Measurements from ENCODE around the gene PANK2.

PANK2 gene

GRCh38 chr20:3865152-3865886 is 23.9 kb upstream of the PANK2 start:
- no peak for TF ChIP-seq GATA2 (IDR thresholded peaks at IDR 0.05; ENCODE audit: low read depth, low read length)
- no peak for TF ChIP-seq GATA3 (IDR thresholded peaks at IDR 0.05; ENCODE audit: low read depth, low read length)

- no peak for TF ChIP-seq GATA2 (IDR thresholded peaks at IDR 0.05; ENCODE audit: low read depth, low read length)
- TF ChIP-seq GATA3 (IDR thresholded peaks at IDR 0.05; ENCODE audit: low read depth, low read length), result no peak
These were observed 23.2 kb upstream of the PANK2 start for GRCh38 chr20:3865887-3866407.

- TF ChIP-seq GATA2 (IDR thresholded peaks at IDR 0.05; ENCODE audit: low read depth, low read length), result no peak
- TF ChIP-seq GATA3 (IDR thresholded peaks at IDR 0.05; ENCODE audit: low read depth, low read length), result no peak
These were observed 22.7 kb upstream of the PANK2 start for GRCh38 chr20:3866464-3866863.

- TF ChIP-seq GATA3 (IDR thresholded peaks at IDR 0.05; ENCODE audit: low read depth, low read length) (no peak), GATA2 (IDR thresholded peaks at IDR 0.05; ENCODE audit: low read depth, low read length) (no peak)
These were observed 21.4 kb upstream of the PANK2 start for GRCh38 chr20:3867802-3868201.

GRCh38 chr20:3869839-3870634 is 19.1 kb upstream of the PANK2 start:
- TF ChIP-seq GATA2 (IDR thresholded peaks at IDR 0.05; ENCODE audit: low read depth, low read length) (no peak), GATA3 (IDR thresholded peaks at IDR 0.05; ENCODE audit: low read depth, low read length) (no peak)

GRCh38 chr20:3871550-3872265 is 17.5 kb upstream of the PANK2 start:
- TF ChIP-seq GATA2 (IDR thresholded peaks at IDR 0.05; ENCODE audit: low read depth, low read length) (no peak), GATA3 (IDR thresholded peaks at IDR 0.05; ENCODE audit: low read depth, low read length) (no peak)

GRCh38 chr20:3873507-3873906 is 15.7 kb upstream of the PANK2 start:
- TF ChIP-seq GATA2 (IDR thresholded peaks at IDR 0.05; ENCODE audit: low read depth, low read length), result no peak
- no peak for TF ChIP-seq GATA3 (IDR thresholded peaks at IDR 0.05; ENCODE audit: low read depth, low read length)

GRCh38 chr20:3874194-3874844 is 14.9 kb upstream of the PANK2 start:
- TF ChIP-seq GATA2 (IDR thresholded peaks at IDR 0.05; ENCODE audit: low read depth, low read length), result no peak
- no peak for TF ChIP-seq GATA3 (IDR thresholded peaks at IDR 0.05; ENCODE audit: low read depth, low read length)

GRCh38 chr20:3875378-3875974 is 13.7 kb upstream of the PANK2 start:
- TF ChIP-seq GATA2 (IDR thresholded peaks at IDR 0.05; ENCODE audit: low read depth, low read length) (no peak), GATA3 (IDR thresholded peaks at IDR 0.05; ENCODE audit: low read depth, low read length) (no peak)

GRCh38 chr20:3876000-3876399 is 13.2 kb upstream of the PANK2 start:
- TF ChIP-seq GATA2 (IDR thresholded peaks at IDR 0.05; ENCODE audit: low read depth, low read length) (no peak), GATA3 (IDR thresholded peaks at IDR 0.05; ENCODE audit: low read depth, low read length) (no peak)

- TF ChIP-seq GATA3 (IDR thresholded peaks at IDR 0.05; ENCODE audit: low read depth, low read length) (no peak), GATA2 (IDR thresholded peaks at IDR 0.05; ENCODE audit: low read depth, low read length) (no peak)
These were observed 12.5 kb upstream of the PANK2 start for GRCh38 chr20:3876676-3877075.

- TF ChIP-seq GATA2 (IDR thresholded peaks at IDR 0.05; ENCODE audit: low read depth, low read length) (no peak), GATA3 (IDR thresholded peaks at IDR 0.05; ENCODE audit: low read depth, low read length) (no peak)
These were observed 3.5 kb upstream of the PANK2 start for GRCh38 chr20:3885715-3886114.

GRCh38 chr20:3887876-3888620 is 1.1 kb upstream of the PANK2 start:
- TF ChIP-seq GATA3 (IDR thresholded peaks at IDR 0.05; ENCODE audit: low read depth, low read length), result no peak
- no peak for TF ChIP-seq GATA2 (IDR thresholded peaks at IDR 0.05; ENCODE audit: low read depth, low read length)

Measured in SH-SY5Y (cell line).